HepG2 (cell line): Measurements from ENCODE around the gene NOL4L. TPM values are rescaled to one million over a fixed set of nuclear protein-coding genes. Genes with fewer than 3 reads are reported as not detected.
A peak's percentile ranks its signal among the peaks of the same experiment; 100 is the strongest.

ENCODE experiments used
- ATAC-seq: fragments of 200-7000 bp; cut with Tn5 transposase; 3 replicates; pipeline ENCODE4 v1.9.1; 2020; ENCODE audit warnings: mild to moderate bottlenecking, moderate library complexity
- BruUV-seq: library from RNA; stranded (reverse); fragments of 400-500 nt; replicated peaks from 2 replicates; lab custom pipeline; 2021; lab: Mats Ljungman, UMichigan
- CTCF ChIA-PET: fragments of 300-600 bp; formaldehyde crosslinking; extraction: SDS; loops from one replicate; lab custom pipeline; 2021; ENCODE audit warnings: low total read pairs, inconsistent platforms, low intra/inter-chr PET ratio; lab: Yijun Ruan, JAX
- POLR2A ChIA-PET: fragments of 350-600 bp; sonication (Branson Sonifier 250); formaldehyde crosslinking; loops from one replicate; lab custom pipeline; 2020; ENCODE audit warnings: antibody characterized with exemption, inconsistent platforms; lab: Yijun Ruan, JAX
- DNase-seq: peaks from one replicate; pipeline ENCODE4 v3.0.0-alpha.2; 2015; ENCODE audit warnings: low spot score
- FAIRE-seq: peaks from 3 replicates; lab custom pipeline; 2011; peaks lifted over from hg19 to GRCh38; lab: Jason Lieb, UNC
- H2AFZ ChIP-seq: one replicate; pipeline ENCODE4 v1.6.1; 2011; ENCODE audit warnings: low read length, inconsistent platforms
- H3K27ac ChIP-seq: fragments of 300-600 bp; 3 replicates; pipeline ENCODE4 v1.8.0; 2011; ENCODE audit warnings: mixed run types, mild to moderate bottlenecking, mixed read lengths, low read length, inconsistent platforms; ENCODE audit not compliant: insufficient read depth; ENCODE audit errors: extremely low read length
- H3K27me3 ChIP-seq, 2 experiments: fragments of 200-600 bp in 1 of 2; 2 replicates in 1 of 2; 3 replicates in 1 of 2; pipeline versions ENCODE4 v1.6.0 to v1.8.0; 2011; ENCODE audit warnings: low read length in 2 of 2, mild to moderate bottlenecking in 2 of 2, moderate library complexity in 2 of 2, inconsistent platforms in 1 of 2; ENCODE audit not compliant: insufficient read depth in 2 of 2, control insufficient read depth in 1 of 2
- H3K36me3 ChIP-seq, 2 experiments: fragments of 200-600 bp in 1 of 2; replicated peaks in 1 of 2; 2 replicates in 1 of 2; 3 replicates in 1 of 2; pipeline versions ENCODE4 v1.5.1 to v1.8.0; 2011; ENCODE audit warnings: low read length in 2 of 2, inconsistent platforms in 1 of 2; ENCODE audit not compliant: insufficient read depth in 2 of 2, control insufficient read depth in 1 of 2
- H3K4me1 ChIP-seq: 2 replicates; pipeline ENCODE4 v1.5.1; 2012; ENCODE audit warnings: low read length, inconsistent platforms; ENCODE audit not compliant: insufficient read depth
- H3K4me2 ChIP-seq: 2 replicates; pipeline ENCODE4 v1.6.0; 2011; ENCODE audit warnings: low read depth, low read length, inconsistent platforms
- H3K4me3 ChIP-seq, 3 experiments: fragments of 200-600 bp in 1 of 3; sonication (generic), shearing (Covaris generic) in 1 of 3; replicated peaks in 1 of 3; 2 replicates each; pipeline ENCODE4 v1.5.1; 2011 to 2016; ENCODE audit warnings: low read length in 3 of 3, inconsistent platforms in 2 of 3, low read depth in 2 of 3, mild to moderate bottlenecking in 2 of 3, control low read depth in 1 of 3, mixed read lengths in 1 of 3; ENCODE audit not compliant: insufficient read depth in 1 of 3
- H3K79me2 ChIP-seq: one replicate; pipeline ENCODE4 v1.6.1; 2011; ENCODE audit warnings: low read length, inconsistent platforms; ENCODE audit not compliant: insufficient read depth
- H3K9ac ChIP-seq: 2 replicates; pipeline ENCODE4 v1.6.0; 2011; ENCODE audit warnings: mild to moderate bottlenecking, low read depth, low read length, inconsistent platforms; ENCODE audit not compliant: insufficient read depth
- H3K9me3 ChIP-seq: 2 replicates; pipeline ENCODE4 v1.5.1; 2012; ENCODE audit warnings: mild to moderate bottlenecking, low read length
- H4K20me1 ChIP-seq: 2 replicates; pipeline ENCODE4 v1.6.0; 2011; ENCODE audit warnings: inconsistent platforms, mild to moderate bottlenecking, low read length, moderate library complexity; ENCODE audit not compliant: insufficient read depth
- CTCF ChIP-seq: sonication (generic); formaldehyde crosslinking; IDR thresholded peaks from 2 replicates; pipeline ENCODE4 v1.5.0; 2020; ENCODE audit warnings: mild to moderate bottlenecking, missing genetic modification reagents, moderate library complexity
- HIVEP1 ChIP-seq: sonication (generic); formaldehyde crosslinking; IDR thresholded peaks from 2 replicates; pipeline ENCODE4 v1.4.0; 2020; ENCODE audit warnings: mild to moderate bottlenecking, missing genetic modification reagents
- PRDM4 ChIP-seq: sonication (generic); formaldehyde crosslinking; IDR thresholded peaks from 2 replicates; pipeline ENCODE4 v1.9.0; 2021; ENCODE audit warnings: missing genetic modification reagents, borderline replicate concordance
- RBM39 ChIP-seq: fragments of 200-400 bp; formaldehyde crosslinking; IDR thresholded peaks from one replicate; pipeline ENCODE4 v1.6.1; 2018; ENCODE audit warnings: antibody characterized with exemption, mild to moderate bottlenecking, low read depth, low read length; ENCODE audit not compliant: poor library complexity, severe bottlenecking
- ZBTB33 ChIP-seq: sonication (generic); formaldehyde crosslinking; IDR thresholded peaks from 2 replicates; pipeline ENCODE4 v1.4.0; 2020; ENCODE audit warnings: missing genetic modification reagents
- ZFP36 ChIP-seq: fragments of 150-350 bp; IDR thresholded peaks from 2 replicates; pipeline ENCODE4 v1.6.1; 2018; ENCODE audit warnings: borderline replicate concordance, low read length, low read depth; ENCODE audit not compliant: partially characterized antibody
- ZNF275 ChIP-seq: sonication (generic); formaldehyde crosslinking; IDR thresholded peaks from 2 replicates; pipeline ENCODE4 v1.8.0; 2022; ENCODE audit warnings: missing genetic modification reagents, mild to moderate bottlenecking, inconsistent platforms, borderline replicate concordance
- ZNF414 ChIP-seq: sonication (generic); formaldehyde crosslinking; IDR thresholded peaks from 2 replicates; pipeline ENCODE4 v1.5.0; 2020; ENCODE audit warnings: missing genetic modification reagents
- ZNF430 ChIP-seq: sonication (generic); formaldehyde crosslinking; IDR thresholded peaks from 2 replicates; pipeline ENCODE4 v1.9.0; 2021; ENCODE audit warnings: mild to moderate bottlenecking, missing genetic modification reagents
- WGBS: methylation state at CpG from one replicate; pipeline ENCODE4 v1.1.6; 2017; ENCODE audit warnings: low lambda C conversion rate; 5-methylcytosine and 5-hydroxymethylcytosine counted together
- in situ Hi-C: cut with HindIII; loops from 2 replicates; pipeline ENCODE4 v1.10.0; 2017; ENCODE audit warnings: low pct_unique_long_range_greater_than_20kb; ENCODE audit not compliant: extremely low pct_ligation_motif_present
- intact Hi-C: fragments of 100-400 bp; cut with micrococcal nuclease; formaldehyde crosslinking; loops from one replicate; pipeline ENCODE4 v1.10.0; 2022; ENCODE audit not compliant: unreplicated experiment
- polyA plus RNA-seq, 8 experiments: library from polyadenylated mRNA; depleted of rRNA in 3 of 8; stranded (reverse) in 7 of 8; unstranded in 1 of 8; fragments of >200 nt; fragmentation: Illumina TruSeq in 4 of 8; extraction: Trizol in 4 of 8; gene quantifications; 2 replicates each; pipeline versions ENCODE4 v1.2.1 to v1.2.3, GENCODE V29; 2011 to 2016; ENCODE audit warnings: low read depth in 4 of 8, missing spikeins in 1 of 8, mixed read lengths in 1 of 8; ENCODE audit not compliant: insufficient read depth in 1 of 8
- total RNA-seq, 5 experiments: library from RNA; depleted of rRNA; stranded (reverse); fragments of >200 nt; fragmentation: Illumina TruSeq; extraction: Trizol; gene quantifications; 2 replicates each; pipeline ENCODE4 v1.2.3, GENCODE V29; 2016; ENCODE audit warnings: low read depth in 1 of 5

Gene NOL4L
- total and polyA plus RNA-seq, 2 of the 13 experiments (the other 11 are each of a cell fraction or from before 2014, with no cell fraction given) = 16.6 to 35.4 TPM

GRCh38 chr20:32467506-32468312 lies 117.4 kb downstream of the NOL4L start (continued):
- TF ChIP-seq ZNF414 (CRISPR knock-in tag) = no peak

- Histone ChIP-seq H2AFZ (no peak overlapping the region), H3K4me2 (no peak overlapping the region), H3K79me2 (peaks cover 72% of the 10 kb centered on the region), H3K4me1 (peaks cover 75% of the 10 kb centered on the region), H3K27me3 (no peaks in the 10 kb centered on the region), H3K4me3 (no peak overlapping the region), H3K36me3 (peaks cover 13 to 40% of the 10 kb centered on the region in 2 experiments; a peak in 4 of 5 replicates), H3K9me3 (no peaks in the 10 kb centered on the region), H3K27ac (peak overlapping the region; percentile 80), H4K20me1 (peaks cover 15% of the 10 kb centered on the region; the same call in 1 of the 2 replicates), H3K9ac (peak overlapping the region; percentile 36; the same call in 1 of the 2 replicates)
- WGBS = 79% methylated on average over 16 of the region's 16 CpGs
- intact Hi-C loops = no loop called here
- ATAC-seq (peak; percentile 2; the same call in 2 of the 3 replicates), DNase-seq (no peak), FAIRE-seq (no peak)
- no TSS peak for BruUV-seq
- CTCF ChIA-PET = no interaction called here
- in situ Hi-C loops = no loop called here
- POLR2A ChIA-PET = interaction anchor here (0.8 to 2.5 kb wide), 9 partner anchors 7 to 109 kb away, joined by 3 to 39 read pairs (median 6); partner anchors contain the start of gene ASXL1
- TF ChIP-seq HIVEP1 (CRISPR knock-in tag) = 0 out of 2 replicates have a peak, but pooled peaks have one; percentile 65
- peak; percentile 36; the same call in 1 of the 2 replicates for TF ChIP-seq CTCF (CRISPR knock-in tag)
- no peak for TF ChIP-seq ZFP36
- no peak for TF ChIP-seq ZNF430 (CRISPR knock-in tag)
- 0 out of 2 replicates have a peak, but pooled peaks have one; percentile 31 for TF ChIP-seq ZBTB33
- TF ChIP-seq RBM39 = peak; percentile 46
- TF ChIP-seq ZNF275 = no peak
- TF ChIP-seq PRDM4 (CRISPR knock-in tag) = no peak
Measured at GRCh38 chr20:32466739-32467505, 118.2 kb downstream of the NOL4L start.
